Fibroblast of villous mesenchyme (primary cell): ENCODE measurements around the gene TRIM52. TPM values are rescaled to one million over a fixed set of nuclear protein-coding genes. Genes with fewer than 3 reads are reported as not detected.
"Not testable (repeated sequence)": the region's sequence is repeated elsewhere in the genome, so short reads cannot be mapped to it uniquely, and the experiment has no call there.

Experiments used
- DNase-seq: peaks from one replicate; pipeline ENCODE4 v3.0.0-alpha.2; 2010; ENCODE audit warnings: low read depth
- H3K4me3 ChIP-seq: 2 replicates; pipeline ENCODE4 v1.5.1; 2011; ENCODE audit warnings: low read depth, mild to moderate bottlenecking, low read length
- total RNA-seq: library from RNA; depleted of rRNA; stranded (reverse); fragments of >200 nt; gene quantifications from 2 replicates; pipeline ENCODE4 v1.2.3, GENCODE V29; 2012
- TF ChIP-seq, protein P1 (sequence below): IDR thresholded peaks from 2 replicates; pipeline ENCODE4 v1.5.1; 2012; ENCODE audit warnings: low read depth, mild to moderate bottlenecking, low read length; ENCODE audit not compliant: insufficient read depth

TRIM52 gene
- total RNA-seq, 1 donor: 7.8 TPM

DNA sequence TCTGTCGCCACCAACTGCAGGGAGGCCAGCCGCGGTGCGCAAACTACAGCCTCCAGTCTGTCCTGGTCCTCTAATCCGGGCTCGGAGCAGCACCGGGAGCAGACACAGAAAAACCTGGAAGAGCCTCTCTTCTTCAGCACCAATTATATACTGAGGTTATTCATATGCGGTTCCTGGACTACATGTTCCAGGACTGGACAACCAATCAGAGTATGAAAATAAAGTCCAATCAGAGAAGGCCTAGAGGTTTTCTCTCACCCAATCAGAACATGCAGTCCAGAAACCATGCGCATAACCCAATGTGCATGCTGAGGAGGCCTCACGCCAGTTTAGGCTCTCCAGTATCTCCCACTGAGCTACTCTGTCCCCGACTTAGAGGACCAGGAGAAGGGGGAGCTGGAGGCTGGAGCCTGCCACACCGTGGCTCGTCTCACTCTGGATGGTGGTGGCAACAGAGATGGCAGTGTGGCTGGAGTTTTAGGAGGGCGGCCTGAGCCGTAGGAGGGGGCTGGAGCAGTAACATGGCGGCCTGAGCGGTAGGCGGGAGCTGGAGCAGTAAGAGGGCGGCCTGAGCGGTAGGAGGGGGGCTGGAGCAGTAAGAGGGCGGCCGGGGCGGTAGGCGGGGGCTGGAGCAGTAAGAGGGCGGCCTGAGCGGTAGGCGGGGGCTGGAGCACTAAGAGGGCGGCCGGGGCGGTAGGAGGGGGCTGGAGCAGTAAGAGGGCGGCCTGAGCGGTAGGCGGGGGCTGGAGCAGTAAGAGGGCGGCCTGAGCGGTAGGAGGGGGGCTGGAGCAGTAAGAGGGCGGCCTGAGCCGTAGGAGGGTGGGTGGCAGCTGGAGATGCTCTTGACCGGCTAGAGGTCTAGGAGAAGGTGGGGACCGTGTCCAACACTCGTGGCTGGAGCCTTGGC, 20.4 kb upstream of the TRIM52 start:
- DNase-seq: peak; percentile 97
- TF ChIP-seq, protein P1, sequence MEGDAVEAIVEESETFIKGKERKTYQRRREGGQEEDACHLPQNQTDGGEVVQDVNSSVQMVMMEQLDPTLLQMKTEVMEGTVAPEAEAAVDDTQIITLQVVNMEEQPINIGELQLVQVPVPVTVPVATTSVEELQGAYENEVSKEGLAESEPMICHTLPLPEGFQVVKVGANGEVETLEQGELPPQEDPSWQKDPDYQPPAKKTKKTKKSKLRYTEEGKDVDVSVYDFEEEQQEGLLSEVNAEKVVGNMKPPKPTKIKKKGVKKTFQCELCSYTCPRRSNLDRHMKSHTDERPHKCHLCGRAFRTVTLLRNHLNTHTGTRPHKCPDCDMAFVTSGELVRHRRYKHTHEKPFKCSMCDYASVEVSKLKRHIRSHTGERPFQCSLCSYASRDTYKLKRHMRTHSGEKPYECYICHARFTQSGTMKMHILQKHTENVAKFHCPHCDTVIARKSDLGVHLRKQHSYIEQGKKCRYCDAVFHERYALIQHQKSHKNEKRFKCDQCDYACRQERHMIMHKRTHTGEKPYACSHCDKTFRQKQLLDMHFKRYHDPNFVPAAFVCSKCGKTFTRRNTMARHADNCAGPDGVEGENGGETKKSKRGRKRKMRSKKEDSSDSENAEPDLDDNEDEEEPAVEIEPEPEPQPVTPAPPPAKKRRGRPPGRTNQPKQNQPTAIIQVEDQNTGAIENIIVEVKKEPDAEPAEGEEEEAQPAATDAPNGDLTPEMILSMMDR: no peak
- peak overlapping the region; percentile 70 for H3K4me3 ChIP-seq

DNA sequence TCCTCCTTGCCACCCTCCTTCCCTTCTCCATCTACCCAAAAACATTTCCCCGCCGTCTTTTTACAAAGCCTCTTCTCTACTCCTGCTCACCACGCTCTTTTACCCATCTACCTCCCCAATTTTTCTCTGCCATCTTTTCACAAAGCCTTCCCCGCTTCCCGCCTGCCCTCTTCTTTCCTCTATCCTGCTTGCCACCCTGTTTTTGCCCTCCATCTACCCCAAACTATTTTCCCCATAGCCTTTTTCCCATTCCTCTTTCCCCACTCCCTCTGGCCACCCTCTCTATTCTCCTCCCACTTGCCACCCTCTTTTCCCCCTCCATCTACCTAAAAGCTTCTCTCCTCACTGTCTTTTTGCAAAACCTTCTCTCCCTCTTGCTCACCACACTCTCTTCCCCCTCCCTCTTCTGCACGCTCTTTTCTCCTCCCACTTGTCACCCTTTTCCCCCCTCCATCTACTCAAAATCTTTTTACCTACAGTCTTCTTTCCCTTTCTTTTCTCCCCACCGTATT, 19.4 kb upstream of the TRIM52 start:
- peak overlapping the region; percentile 70 for H3K4me3 ChIP-seq
- DNase-seq: no peak
- TF ChIP-seq, protein P1: no peak

DNA sequence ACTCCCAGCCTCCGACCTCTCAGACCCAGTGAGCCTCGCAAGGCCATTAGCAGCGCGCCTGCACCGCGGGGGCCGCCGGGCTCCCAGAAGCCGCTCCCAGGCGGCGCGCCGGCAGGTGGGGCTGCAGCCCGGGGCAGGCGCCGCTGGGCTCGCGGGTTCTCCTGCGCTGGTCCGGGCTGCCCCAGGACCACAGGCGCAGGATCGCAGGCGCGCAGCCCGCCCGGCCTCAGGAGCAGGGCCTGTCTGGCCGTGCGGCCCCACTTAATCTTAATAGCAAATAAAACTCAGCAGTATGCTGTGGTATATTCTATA, 12.4 kb upstream of the TRIM52 start:
- peak; percentile 36 for DNase-seq
- TF ChIP-seq, protein P1: peak; percentile 23
- H3K4me3 ChIP-seq: not testable (repeated sequence)

DNA sequence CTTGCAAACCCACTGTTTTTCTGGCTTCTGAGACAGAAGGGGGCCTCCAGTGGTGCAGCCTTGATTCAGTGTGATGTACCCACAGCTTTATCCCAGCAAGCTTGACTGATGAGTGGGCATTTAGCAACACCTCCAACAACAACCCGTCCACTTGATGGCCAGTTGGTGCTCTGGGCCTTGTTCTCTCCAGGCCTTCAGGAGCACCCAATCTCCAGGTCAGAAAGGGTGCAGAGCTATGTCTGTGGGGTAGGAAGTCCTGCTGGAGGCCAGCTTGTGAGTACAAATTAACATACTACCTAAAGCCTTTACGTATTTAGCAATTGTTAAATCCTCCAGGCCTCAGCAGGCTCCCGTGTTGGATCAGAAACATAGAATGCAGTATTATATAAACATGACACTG, 10.1 kb upstream of the TRIM52 start:
- TF ChIP-seq, protein P1: no peak
- DNase-seq: no peak
- no peak overlapping the region for H3K4me3 ChIP-seq

DNA sequence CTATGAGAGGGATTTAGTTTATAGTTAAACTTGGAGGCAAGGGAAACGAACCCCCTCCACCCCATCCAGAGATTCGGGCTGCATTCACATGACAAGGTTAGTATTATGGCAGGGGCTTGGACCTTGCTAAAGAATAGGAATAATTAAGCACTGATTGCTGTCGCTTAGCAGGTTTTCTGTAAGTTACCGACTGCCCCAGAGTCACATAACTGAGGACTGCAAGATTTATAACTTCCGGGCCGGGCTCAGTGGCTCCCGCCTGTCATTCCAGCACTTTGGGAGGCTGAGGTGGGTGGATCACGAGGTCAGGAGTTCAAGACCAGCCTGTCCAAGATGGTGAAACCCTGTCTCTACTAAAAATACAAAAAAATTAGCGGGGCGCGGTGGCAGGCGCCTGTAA, 7.0 kb upstream of the TRIM52 start:
- not testable (repeated sequence) for H3K4me3 ChIP-seq, DNase-seq

DNA sequence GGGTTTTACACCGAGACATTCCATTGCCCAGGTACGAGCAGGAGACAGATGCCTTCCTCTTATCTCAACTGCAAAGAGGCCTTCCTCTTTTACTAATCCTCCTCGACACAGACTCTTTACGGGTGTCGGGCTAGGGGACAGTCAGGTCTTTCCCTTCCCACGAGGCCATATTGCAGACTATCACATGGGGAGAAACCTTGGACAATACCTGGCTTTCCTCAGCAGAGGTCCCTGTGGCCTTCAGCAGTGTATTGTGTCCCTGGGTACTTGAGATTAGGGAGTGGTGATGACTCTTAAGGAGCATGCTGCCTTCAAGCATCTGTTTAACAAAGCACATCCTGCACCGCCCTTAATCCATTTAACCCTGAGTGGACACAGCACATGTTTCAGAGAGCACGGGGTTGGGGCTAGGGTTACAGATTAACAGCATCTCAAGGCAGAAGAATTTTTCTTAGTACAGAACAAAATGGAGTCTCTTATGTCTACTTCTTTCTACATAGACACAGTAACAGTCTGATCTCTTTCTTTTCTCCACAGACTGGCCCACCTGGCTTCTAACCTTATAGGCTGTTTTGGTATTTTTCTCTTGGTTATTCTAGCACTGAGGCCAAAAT, 6.5 kb upstream of the TRIM52 start:
- not testable (repeated sequence) for DNase-seq, H3K4me3 ChIP-seq

DNA sequence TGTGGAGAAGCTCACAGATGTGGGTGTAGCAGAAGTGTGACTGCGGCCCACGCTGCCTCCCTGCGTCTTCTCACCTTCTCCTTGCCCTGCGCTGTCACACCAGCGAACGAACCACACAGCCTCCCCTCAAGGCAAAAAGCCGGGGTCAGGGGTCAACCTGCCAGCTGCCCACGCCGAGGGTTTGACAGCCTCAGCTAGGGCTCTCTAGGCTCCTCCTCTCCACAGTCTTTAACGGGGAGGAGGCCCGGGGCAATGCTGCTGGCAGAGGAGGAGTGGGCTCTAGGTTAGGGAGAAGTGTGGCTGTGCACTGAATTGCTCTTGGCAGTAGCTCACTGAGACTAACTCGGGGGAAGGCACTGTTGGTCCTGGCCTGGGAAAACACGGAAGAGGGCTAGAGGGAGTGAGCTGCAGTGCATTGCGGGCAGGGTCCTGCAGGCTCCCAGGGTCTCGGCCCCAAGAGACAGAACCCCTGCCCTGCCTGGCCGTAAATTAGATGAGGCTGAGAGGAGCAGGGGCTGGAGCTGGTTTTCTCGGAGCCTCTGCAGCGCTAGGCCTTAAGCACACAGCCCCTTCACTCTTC, 4.2 kb upstream of the TRIM52 start:
- H3K4me3 ChIP-seq: no peak overlapping the region
- TF ChIP-seq, protein P1: no peak

DNA sequence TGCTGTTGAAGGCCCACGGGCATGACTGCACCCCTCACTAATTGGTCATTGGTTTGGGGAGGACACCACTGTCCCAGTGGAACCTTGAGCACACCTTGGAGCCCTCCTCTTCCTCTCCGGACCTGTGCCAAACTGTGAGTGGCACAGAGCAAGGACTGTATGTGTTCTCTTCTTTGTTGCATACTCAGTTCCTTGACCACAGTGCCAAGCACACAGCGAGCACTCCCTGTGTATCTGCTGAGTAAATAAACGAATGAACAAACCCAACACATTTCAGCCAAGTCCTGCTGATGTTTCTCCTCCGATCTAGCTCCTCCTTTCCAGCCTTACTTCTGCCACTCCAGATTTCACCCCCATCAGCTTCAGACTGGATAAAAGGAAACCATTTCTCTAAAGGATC, 2.7 kb upstream of the TRIM52 start:
- TF ChIP-seq, protein P1: no peak
- no peak overlapping the region for H3K4me3 ChIP-seq
- no peak for DNase-seq

More for the DNA sequence above, 4.2 kb upstream of the TRIM52 start:
- DNase-seq: no peak
